Endothelial cell of umbilical vein (primary cell): ENCODE results near the gene BEST2. TPM values are rescaled to one million over a fixed set of nuclear protein-coding genes. Genes with fewer than 3 reads are reported as not detected.

Experiments
- BruUV-seq: library from RNA; stranded (reverse); fragments of 400-500 nt; replicated peaks from 2 replicates; lab custom pipeline; 2021; lab: Mats Ljungman, UMichigan
- CTCF ChIA-PET: fragments of 300-600, 350-600 bp; sonication (Branson Sonifier 250); formaldehyde crosslinking; loops from one replicate; lab custom pipeline; 2021; ENCODE audit warnings: antibody characterized with exemption, inconsistent platforms; lab: Charles Lee
- POLR2A ChIA-PET: fragments of 300-600, 350-600 bp; sonication (Branson Sonifier 250); formaldehyde crosslinking; loops from one replicate; lab custom pipeline; 2021; ENCODE audit warnings: antibody characterized with exemption, inconsistent platforms; lab: Charles Lee
- DNase-seq: peaks from one replicate; pipeline ENCODE4 v3.0.0-alpha.2; 2011; ENCODE audit warnings: low read depth, low spot score
- FAIRE-seq: peaks from 2 replicates; lab custom pipeline; 2011; peaks lifted over from hg19 to GRCh38; lab: Jason Lieb, UNC
- H2AFZ ChIP-seq: 2 replicates; pipeline ENCODE4 v1.6.0; 2012; ENCODE audit warnings: low read depth, low read length, control low read depth, inconsistent platforms
- H3K27ac ChIP-seq: 2 replicates; pipeline ENCODE4 v1.5.1; 2011; ENCODE audit warnings: low read depth, mild to moderate bottlenecking, control low read depth, low read length, moderate library complexity; ENCODE audit not compliant: insufficient read depth
- H3K27me3 ChIP-seq, 2 experiments: 2 replicates each; pipeline versions ENCODE4 v1.6.0 to v1.6.1; 2011; ENCODE audit warnings: low read length in 2 of 2, mixed read lengths in 1 of 2; ENCODE audit not compliant: control insufficient read depth in 2 of 2, insufficient read depth in 2 of 2
- H3K36me3 ChIP-seq, 2 experiments: 2 replicates in 1 of 2; 3 replicates in 1 of 2; pipeline ENCODE4 v1.5.1; 2011; ENCODE audit warnings: low read length in 2 of 2, mild to moderate bottlenecking in 1 of 2, moderate library complexity in 1 of 2; ENCODE audit not compliant: control insufficient read depth in 2 of 2, insufficient read depth in 2 of 2; ENCODE audit errors: extremely low read depth in 1 of 2
- H3K4me1 ChIP-seq: 3 replicates; pipeline ENCODE4 v1.5.1; 2011; ENCODE audit warnings: mild to moderate bottlenecking, low read length; ENCODE audit not compliant: control insufficient read depth, insufficient read depth; ENCODE audit errors: extremely low read depth
- H3K4me2 ChIP-seq: 2 replicates; pipeline ENCODE4 v1.6.1; 2011; ENCODE audit warnings: low read length, control low read depth, mixed read lengths; ENCODE audit not compliant: insufficient read depth
- H3K4me3 ChIP-seq, 3 experiments: fragments of 200-600 bp in 1 of 3; sonication (generic), shearing (Covaris generic) in 1 of 3; replicated peaks in 1 of 3; 2 replicates each; pipeline ENCODE4 v1.5.1; 2011 to 2016; ENCODE audit warnings: control low read depth in 3 of 3, low read length in 3 of 3, mild to moderate bottlenecking in 2 of 3, inconsistent platforms in 1 of 3, low read depth in 1 of 3, moderate library complexity in 1 of 3; ENCODE audit not compliant: insufficient read depth in 1 of 3
- H3K79me2 ChIP-seq: 2 replicates; pipeline ENCODE4 v1.6.0; 2012; ENCODE audit warnings: low read length, inconsistent platforms; ENCODE audit not compliant: control insufficient read depth, insufficient read depth
- H3K9ac ChIP-seq: replicated peaks from 2 replicates; pipeline ENCODE3; 2011; ENCODE audit warnings: low read length, control low read depth; ENCODE audit not compliant: insufficient read depth; ENCODE audit errors: extremely low read depth
- H3K9me1 ChIP-seq: replicated peaks from 3 replicates; pipeline ENCODE4 v1.6.0; 2011; ENCODE audit warnings: mild to moderate bottlenecking, low read length; ENCODE audit not compliant: control insufficient read depth, insufficient read depth; ENCODE audit errors: extremely low read depth
- H3K9me3 ChIP-seq: replicated peaks from 2 replicates; pipeline ENCODE4 v1.5.1; 2012; ENCODE audit warnings: low read length, inconsistent platforms; ENCODE audit not compliant: control insufficient read depth, insufficient read depth
- H4K20me1 ChIP-seq: replicated peaks from 2 replicates; pipeline ENCODE3; 2011; ENCODE audit warnings: mild to moderate bottlenecking, low read length; ENCODE audit not compliant: control insufficient read depth, insufficient read depth; ENCODE audit errors: extremely low read depth
- CTCF ChIP-seq, 2 donors: IDR thresholded peaks; 1 replicate in 1 of 2; 2 replicates in 1 of 2; pipeline ENCODE4 v1.5.1; 2011; ENCODE audit warnings: low read length in 2 of 2, mild to moderate bottlenecking in 2 of 2, moderate library complexity in 2 of 2, control low read depth in 1 of 2, inconsistent platforms in 1 of 2, low read depth in 1 of 2; ENCODE audit not compliant: insufficient read depth in 1 of 2; ENCODE audit errors: extremely low read depth in 1 of 2
- EZH2 ChIP-seq: IDR thresholded peaks from 2 replicates; pipeline ENCODE4 v1.6.1; 2012; ENCODE audit warnings: borderline replicate concordance, low read depth, mild to moderate bottlenecking, moderate library complexity, low read length, inconsistent platforms; ENCODE audit not compliant: severe bottlenecking
- FOS ChIP-seq: IDR thresholded peaks from 2 replicates; pipeline ENCODE4 v1.6.1; 2011; ENCODE audit warnings: mild to moderate bottlenecking, low read length, moderate library complexity, borderline replicate concordance; ENCODE audit not compliant: insufficient read depth
- GATA2 ChIP-seq: IDR thresholded peaks from 2 replicates; pipeline ENCODE4 v1.7.0; 2011; ENCODE audit warnings: low read depth, mild to moderate bottlenecking, moderate library complexity, mixed read lengths, low read length; ENCODE audit not compliant: insufficient read length, insufficient read depth
- JUN ChIP-seq: IDR thresholded peaks from 2 replicates; pipeline ENCODE4 v1.6.1; 2011; ENCODE audit warnings: borderline replicate concordance, low read depth; ENCODE audit not compliant: insufficient read length, insufficient read depth
- MYC ChIP-seq: IDR thresholded peaks from one replicate; pipeline ENCODE4 v1.6.1; 2011; ENCODE audit warnings: mild to moderate bottlenecking, low read depth, low read length
- POLR2A ChIP-seq: IDR thresholded peaks from 2 replicates; pipeline ENCODE4 v1.6.1; 2012; ENCODE audit warnings: low read depth, mild to moderate bottlenecking, control low read depth, low read length
- POLR2AphosphoS5 ChIP-seq: IDR thresholded peaks from 2 replicates; pipeline ENCODE4 v1.6.1; 2012; ENCODE audit warnings: low read depth, mild to moderate bottlenecking, control low read depth, low read length, moderate library complexity; ENCODE audit not compliant: insufficient read depth
- dilution Hi-C: fragments of 300-500 bp; cut with MboI; formaldehyde crosslinking; loops from one replicate; pipeline ENCODE4 v1.15.0; 2019; ENCODE audit warnings: low sequenced_read_pairs; ENCODE audit not compliant: extremely low pct_ligation_motif_present
- intact Hi-C: fragments of 100-400 bp; cut with micrococcal nuclease; formaldehyde crosslinking; loops from one replicate; pipeline ENCODE4 v1.10.0; 2022
- polyA plus RNA-seq, 4 experiments: library from polyadenylated mRNA; depleted of rRNA in 3 of 4; stranded (reverse) in 3 of 4; unstranded in 1 of 4; fragments of >200 nt; gene quantifications; 2 replicates each; pipeline versions ENCODE4 v1.2.1 to v1.2.3, GENCODE V29; 2011 to 2012; ENCODE audit warnings: missing spikeins in 1 of 4
- total RNA-seq: library from RNA; stranded (reverse); gene quantifications from 2 replicates; pipeline ENCODE4 v1.2.3, GENCODE V29; 2021
- TF ChIP-seq, protein P1 (sequence below): IDR thresholded peaks from 2 replicates; pipeline ENCODE4 v1.6.1; 2011; ENCODE audit not compliant: insufficient read depth, insufficient read length

The BEST2 gene
- total and polyA plus RNA-seq, 2 donors (not counting 3 experiments of a cell fraction or from before 2014, with no cell fraction given): not detected

- Histone ChIP-seq H2AFZ (no peak overlapping the region), H3K27ac (no peak overlapping the region), H3K4me2 (no peak overlapping the region), H3K4me3 (no peak overlapping the region), H3K27me3 (no peaks in the 10 kb centered on the region), H4K20me1 (no peaks in the 10 kb centered on the region), H3K9me3 (no peaks in the 10 kb centered on the region), H3K9me1 (no peaks in the 10 kb centered on the region), H3K36me3 (peaks cover 0 to 9% of the 10 kb centered on the region in 2 experiments), H3K79me2 (peaks cover 15% of the 10 kb centered on the region), H3K4me1 (peaks cover 23% of the 10 kb centered on the region), H3K9ac (no peak overlapping the region)
- POLR2A ChIA-PET: interaction anchor here (0.7 to 1.1 kb wide), 2 partner anchors 19 to 63 kb away, joined by 3 to 7 read pairs; no protein-coding TSS in a partner anchor
- intact Hi-C loops: no loop called here
- dilution Hi-C loops: no loop called here
- no TSS peak for BruUV-seq
- CTCF ChIA-PET: interaction anchor here (1.5 to 13.8 kb wide), 5 partner anchors 12 to 52 kb away, joined by 14 to 524 read pairs (median 30); partner anchors contain the start of gene HOOK2
- peak; percentile 26 for FAIRE-seq
- no peak for DNase-seq
- TF ChIP-seq, protein P1, sequence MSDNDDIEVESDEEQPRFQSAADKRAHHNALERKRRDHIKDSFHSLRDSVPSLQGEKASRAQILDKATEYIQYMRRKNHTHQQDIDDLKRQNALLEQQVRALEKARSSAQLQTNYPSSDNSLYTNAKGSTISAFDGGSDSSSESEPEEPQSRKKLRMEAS: no peak
- no peak for TF ChIP-seq EZH2
- no peak for TF ChIP-seq JUN
- TF ChIP-seq POLR2AphosphoS5: no peak
- TF ChIP-seq GATA2: no peak
- TF ChIP-seq MYC: no peak
- no peak for TF ChIP-seq FOS
- TF ChIP-seq POLR2A: no peak
- TF ChIP-seq CTCF (IDR thresholded peaks at IDR 0.05; ENCODE audit: extremely low read depth in 1 of 2, insufficient read depth in 1 of 2, low read depth in 1 of 2, low read length in 2 of 2): no peak
Measured at GRCh38 chr19:12794971-12795381, 43.4 kb downstream of the BEST2 start.
